Measurements from ENCODE around the gene PCP2. TPM values are rescaled to one million over a fixed set of nuclear protein-coding genes. Genes with fewer than 3 reads are reported as not detected.

Gene PCP2
- total and polyA plus RNA-seq, 2 of the 13 experiments (the other 11 are each of a cell fraction or from before 2014, with no cell fraction given), result 0.62 TPM; not detected in 1

GRCh38 chr19:7636691-7637373 lies 3.3 kb upstream of the PCP2 start, which contains the start of gene STXBP2 (continued):
- no peak for TF ChIP-seq ZBTB10 (CRISPR knock-in tag; IDR thresholded peaks at IDR 0.05; ENCODE audit: borderline replicate concordance)
- no peak for TF ChIP-seq ZBTB40 (IDR thresholded peaks at IDR 0.05)
- TF ChIP-seq ZBTB40 (CRISPR knock-in tag; IDR thresholded peaks at IDR 0.05), result peak; percentile 68; the same call in 1 of the 2 replicates
- no peak for TF ChIP-seq ZNF879 (CRISPR knock-in tag; IDR thresholded peaks at IDR 0.05)
- no peak for TF ChIP-seq PRDM10 (CRISPR knock-in tag; IDR thresholded peaks at IDR 0.05; ENCODE audit: low read depth)
- no peak for TF ChIP-seq DBP (CRISPR knock-in tag; IDR thresholded peaks at IDR 0.05; ENCODE audit: not compliant biosample characterization)
- TF ChIP-seq ZNF704 (CRISPR knock-in tag; IDR thresholded peaks at IDR 0.05; ENCODE audit: borderline replicate concordance), result peak; percentile 82
- no peak for TF ChIP-seq GABPA (IDR thresholded peaks at IDR 0.05; ENCODE audit: low read depth, low read length)
- peak; percentile 45; the same call in 1 of the 2 replicates for TF ChIP-seq GABPA (CRISPR knock-in tag; IDR thresholded peaks at IDR 0.05; ENCODE audit: low read depth)
